Fibroblast of skin of abdomen (primary cell): ENCODE results near the gene DYNC2LI1.

Experiments used
- DNase-seq: peaks from one replicate; pipeline ENCODE4 v3.0.0-alpha.2; 2013

Gene DYNC2LI1

DNA sequence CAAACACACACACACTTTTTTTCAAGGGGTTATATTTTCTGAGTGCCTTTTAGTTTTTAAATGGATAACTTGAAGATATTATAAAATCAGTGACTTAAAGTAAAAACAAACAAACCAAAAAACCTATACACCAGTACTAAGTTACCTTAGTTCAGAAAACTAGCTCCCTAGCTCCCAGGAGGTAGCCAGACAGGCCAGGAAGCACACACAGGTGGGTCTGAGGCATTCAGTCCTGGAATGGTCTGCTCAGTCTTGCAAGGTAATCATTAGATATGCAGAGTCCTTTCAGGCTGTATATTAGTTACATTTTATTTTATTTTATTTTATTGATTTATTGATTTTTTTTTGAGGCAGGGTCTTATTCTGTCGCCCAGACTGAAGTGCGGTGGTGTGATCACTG lies 10.7 kb upstream of the DYNC2LI1 start:
- DNase-seq, result no peak

DNA sequence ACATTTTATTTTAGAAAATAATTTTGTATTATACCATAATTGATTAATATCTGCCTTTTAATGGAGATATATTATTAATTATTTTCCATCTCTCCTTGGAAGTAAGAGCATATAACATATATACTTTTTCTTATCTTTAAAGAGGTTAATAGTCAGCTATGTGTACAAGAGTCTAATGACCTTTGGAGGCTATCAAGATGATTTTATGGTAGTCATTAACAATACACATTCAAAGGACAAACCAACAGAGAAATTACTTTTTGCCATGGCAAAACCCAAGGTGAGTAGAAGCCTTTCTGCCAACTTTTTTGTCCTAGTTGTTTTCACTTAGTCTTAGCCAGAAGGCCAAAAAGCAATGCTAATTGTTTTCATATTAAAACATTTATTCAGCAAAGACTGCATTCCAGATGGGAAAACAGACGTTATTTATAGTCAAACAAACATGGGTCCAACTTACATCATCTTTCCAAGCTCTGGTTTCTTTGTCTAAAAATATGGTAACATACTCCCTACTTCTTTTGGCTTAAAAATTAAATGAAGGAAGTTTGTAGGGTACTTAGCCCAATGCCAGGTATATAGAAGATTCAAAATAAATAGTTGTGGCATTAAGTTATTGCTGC lies 9.6 kb upstream of the DYNC2LI1 start:
- peak; percentile 9 for DNase-seq

GRCh38 chr2:43766006-43766405 lies 7.8 kb upstream of the DYNC2LI1 start:
- no peak for DNase-seq

GRCh38 chr2:43774617-43775016 lies 778 bp downstream of the DYNC2LI1 start:
- DNase-seq, result no peak

DNA sequence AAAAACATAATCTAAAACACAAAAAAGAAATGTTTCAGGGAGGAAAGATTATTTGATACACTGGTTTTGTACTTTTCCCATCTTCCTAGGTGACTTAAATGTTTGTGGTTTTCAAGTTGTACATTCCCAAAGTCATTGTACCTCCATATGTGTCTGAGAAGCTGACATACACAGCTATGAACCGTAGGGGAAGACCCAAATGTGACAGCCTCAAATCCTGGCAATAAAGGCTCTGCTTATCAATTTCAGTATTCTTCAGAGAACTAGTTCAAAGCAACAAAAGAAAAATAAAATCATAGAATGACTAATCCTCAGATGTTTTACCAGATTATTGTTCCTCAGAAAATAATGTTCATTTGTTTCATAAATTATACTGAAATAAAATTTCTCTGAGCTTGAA lies 2.5 kb downstream of the DYNC2LI1 start:
- no peak for DNase-seq

DNA sequence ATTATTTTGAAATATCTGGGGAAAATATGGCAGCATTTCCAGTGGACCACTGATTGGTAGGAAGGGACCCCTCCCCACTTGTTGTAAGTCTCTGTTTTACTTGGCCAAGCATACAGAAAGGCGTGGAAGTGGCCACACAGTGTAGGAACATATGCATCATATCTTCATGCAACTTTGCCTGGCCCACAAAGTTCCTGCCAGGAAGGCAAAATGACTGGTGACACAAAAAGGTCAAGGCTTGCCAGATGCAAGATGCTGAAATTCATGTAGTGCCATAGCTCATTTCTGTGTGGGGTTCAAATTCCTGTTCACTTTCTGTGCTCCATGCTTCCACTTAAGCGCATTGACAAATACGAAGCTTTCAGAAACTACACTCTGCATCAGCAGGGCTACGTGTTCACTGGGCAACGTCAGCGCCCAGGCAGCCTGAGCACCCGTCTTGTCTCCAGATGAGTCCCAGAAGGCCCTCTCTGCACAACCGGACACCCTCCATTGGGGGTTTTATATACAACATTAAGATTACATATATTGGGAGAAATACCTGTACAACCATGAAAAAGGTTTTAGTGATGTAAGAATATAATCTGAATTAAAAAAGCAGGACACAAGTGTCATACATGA lies 3.6 kb downstream of the DYNC2LI1 start:
- no peak for DNase-seq

DNA sequence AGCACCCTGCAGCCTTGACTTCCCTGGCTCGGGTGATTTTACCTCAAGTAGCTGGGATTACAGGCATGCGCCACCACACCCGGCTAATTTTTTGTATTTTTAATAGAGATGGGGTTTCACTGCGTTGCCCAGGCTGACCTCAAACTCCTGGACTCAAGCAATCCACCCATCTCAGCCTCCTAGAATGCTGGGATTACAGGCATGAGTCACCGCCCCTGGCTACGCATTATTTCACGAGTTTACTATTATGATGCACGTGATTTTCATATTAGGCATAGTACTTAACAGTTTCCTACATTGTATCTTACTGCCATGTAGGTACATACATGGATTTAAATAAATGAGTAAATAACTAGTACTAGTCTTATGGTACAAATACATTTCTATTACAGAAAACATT lies 4.4 kb downstream of the DYNC2LI1 start:
- DNase-seq, result no peak

DNA sequence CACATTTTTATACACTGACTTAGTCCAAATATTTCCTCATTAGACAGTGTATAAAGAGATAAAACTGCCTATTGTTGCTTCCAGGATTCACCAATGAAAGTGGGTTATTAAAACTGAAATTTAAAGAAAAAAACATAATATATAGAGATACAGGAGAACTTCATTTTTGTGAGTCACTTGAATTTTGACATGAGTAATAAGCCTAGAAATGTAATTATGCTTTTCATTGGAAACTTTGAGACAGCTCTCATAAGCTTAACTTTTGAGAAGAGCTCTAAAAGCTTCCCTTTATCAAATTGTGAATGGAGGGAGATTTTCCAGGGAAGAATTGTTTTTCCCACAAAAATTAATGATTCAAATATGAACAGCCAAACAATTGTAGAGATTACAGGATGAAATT lies 14.1 kb downstream of the DYNC2LI1 start:
- no peak for DNase-seq

DNA sequence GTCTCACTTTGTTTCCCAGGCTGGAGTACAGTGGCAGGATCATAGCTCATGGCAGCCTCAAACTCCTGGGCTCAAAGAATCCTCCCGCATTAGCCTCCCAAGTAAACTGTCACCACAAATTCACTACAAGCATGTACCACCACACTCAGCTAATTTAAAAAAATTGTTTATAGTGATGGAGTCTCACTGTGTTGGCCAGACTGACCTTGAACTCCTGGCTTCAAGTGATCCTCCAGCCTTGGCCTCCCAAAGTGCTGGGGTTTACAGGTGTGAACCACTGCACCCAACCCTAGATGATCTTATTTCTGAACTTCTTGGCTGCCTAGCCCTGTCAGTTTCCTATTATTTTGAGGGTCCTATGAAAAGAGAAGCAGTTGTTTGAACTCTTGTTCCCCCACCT lies 14.8 kb downstream of the DYNC2LI1 start:
- no peak for DNase-seq

- DNase-seq, result no peak
These were observed 16.3 kb downstream of the DYNC2LI1 start for GRCh38 chr2:43790147-43790546.

DNA sequence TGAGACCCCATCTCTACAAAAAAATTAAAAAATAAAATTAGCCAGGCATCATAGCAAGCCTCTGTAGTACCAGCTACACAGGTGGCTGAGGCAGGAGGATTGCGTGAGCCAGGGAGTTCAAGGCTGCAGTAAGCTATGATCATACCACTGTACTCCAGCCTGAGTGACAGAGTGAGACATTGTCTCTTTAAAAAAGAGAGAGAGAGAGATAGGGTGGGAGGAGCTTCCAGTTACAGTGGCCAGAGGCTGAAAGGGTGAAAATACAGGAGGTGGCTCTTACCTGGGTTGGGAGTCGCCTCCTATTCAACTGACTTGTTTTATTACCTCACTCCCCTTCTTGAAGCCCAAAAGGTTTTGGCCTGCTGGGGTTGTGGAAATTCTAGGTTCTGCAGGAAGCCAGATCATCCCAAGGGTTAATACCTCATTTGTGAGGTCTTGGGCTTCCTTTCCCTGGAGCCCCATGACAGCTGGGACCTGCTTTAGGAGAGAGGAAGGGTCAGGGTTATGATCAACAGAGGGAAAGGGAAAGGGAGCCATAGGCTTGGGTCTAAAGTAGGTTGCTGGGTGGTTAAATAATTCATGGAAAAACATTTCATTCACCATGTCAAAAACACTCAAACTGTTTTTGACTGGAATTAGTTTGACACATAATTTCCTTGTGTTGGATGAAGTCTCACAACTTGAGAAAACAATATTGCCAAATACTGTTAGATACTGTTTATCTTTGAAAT lies 17.4 kb downstream of the DYNC2LI1 start:
- DNase-seq, result no peak

DNA sequence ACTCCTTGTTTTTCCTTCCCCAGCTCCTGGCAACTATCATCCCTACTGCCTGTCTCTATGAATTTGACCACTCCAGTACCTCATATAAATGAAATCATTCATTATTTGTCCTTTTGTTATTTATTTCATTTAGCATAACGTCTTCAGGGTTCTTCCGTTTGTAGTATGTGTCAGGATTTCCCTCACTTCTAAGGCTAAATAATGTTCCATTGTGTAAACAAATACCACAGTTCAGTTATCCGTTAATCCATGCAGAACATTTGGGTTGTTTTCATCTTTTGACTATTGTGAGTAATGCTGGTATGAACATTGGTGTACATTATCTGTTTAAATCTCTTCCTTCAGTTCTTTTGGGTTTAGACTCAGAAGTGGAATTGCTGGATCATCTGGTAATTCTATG lies 18.8 kb downstream of the DYNC2LI1 start:
- no peak for DNase-seq

- DNase-seq, result no peak
These were observed 21.1 kb downstream of the DYNC2LI1 start for GRCh38 chr2:43794956-43795355.

DNA sequence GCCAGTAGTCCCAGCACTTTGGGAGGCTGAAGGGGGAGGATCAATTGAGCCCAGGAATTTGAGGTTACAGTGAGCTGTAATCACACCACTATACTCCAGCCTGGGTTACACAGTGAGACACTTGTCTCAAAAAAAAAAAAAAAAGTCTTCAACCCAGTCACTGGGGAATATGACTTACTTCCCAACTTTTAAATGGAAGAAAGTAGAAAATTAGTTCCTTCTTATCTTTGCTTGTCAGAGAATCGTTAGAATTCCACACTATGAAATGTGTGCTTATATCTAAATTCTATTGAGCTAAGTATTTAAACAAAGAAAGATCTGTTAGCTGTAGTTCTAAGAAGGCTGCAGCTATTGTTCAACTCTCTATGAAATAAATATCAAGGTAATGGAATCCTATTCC lies 22.4 kb downstream of the DYNC2LI1 start:
- no peak for DNase-seq

GRCh38 chr2:43798300-43798699 lies 24.5 kb downstream of the DYNC2LI1 start:
- no peak for DNase-seq

- DNase-seq, result no peak
These were observed 27.1 kb downstream of the DYNC2LI1 start for GRCh38 chr2:43800894-43801293.

- no peak for DNase-seq
These were observed 28.3 kb downstream of the DYNC2LI1 start for GRCh38 chr2:43802135-43802534.

DNA sequence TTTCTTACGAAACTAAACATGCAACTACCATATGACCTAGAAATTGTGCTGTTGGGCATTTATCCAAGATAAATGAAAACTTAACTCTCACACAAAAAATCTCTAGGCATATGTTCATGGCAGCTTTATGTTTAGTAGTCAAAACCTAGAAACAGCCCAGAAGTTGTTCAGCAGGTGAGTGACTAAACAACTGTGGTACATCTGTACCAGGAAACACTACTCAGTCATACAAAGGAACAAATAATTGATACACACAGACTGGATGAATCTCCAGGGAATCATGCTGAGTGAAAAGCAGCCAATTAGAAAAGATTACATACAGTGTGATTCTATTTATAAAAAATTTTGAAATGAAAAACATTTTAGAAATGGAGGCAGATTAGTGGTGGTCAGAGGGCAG lies 29.3 kb downstream of the DYNC2LI1 start:
- no peak for DNase-seq

DNA sequence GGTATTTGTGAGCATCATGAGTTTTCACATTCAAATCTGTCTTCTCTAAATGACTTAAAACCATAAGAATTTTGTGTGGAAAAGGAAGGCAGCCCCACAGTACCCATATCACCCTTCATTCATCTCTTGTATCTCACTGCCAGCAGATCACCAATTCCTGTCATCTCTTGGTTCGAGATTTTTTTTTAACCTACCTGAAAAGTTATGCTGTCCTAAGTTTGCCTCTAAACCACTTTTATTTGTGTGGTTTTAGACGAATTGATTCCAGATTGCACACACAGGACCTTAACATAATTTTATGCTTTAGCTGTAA lies 32.8 kb downstream of the DYNC2LI1 start:
- no peak for DNase-seq

GRCh38 chr2:43810452-43810851 lies 36.6 kb downstream of the DYNC2LI1 start:
- DNase-seq, result no peak

DNA sequence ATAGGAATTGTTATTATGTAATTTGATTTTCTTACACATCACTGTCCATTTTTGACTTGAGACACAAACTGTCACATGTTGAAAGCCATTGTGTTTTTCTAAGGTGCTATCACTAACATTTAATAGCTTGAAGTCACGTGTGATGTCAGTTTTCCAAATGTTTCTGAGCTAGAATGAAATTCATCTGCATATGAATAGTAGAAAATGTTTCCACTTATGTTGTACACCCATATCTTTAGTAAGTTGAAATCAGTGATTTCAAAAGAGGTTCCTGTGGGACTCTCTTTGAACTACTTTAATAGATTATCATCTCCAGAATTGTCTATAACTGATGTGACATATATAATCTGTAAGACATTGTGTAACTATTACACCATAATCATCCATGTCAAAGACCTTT lies 37.0 kb downstream of the DYNC2LI1 start:
- no peak for DNase-seq

GRCh38 chr2:43812006-43812405 lies 38.2 kb downstream of the DYNC2LI1 start:
- DNase-seq, result no peak

- DNase-seq, result no peak
These were observed 39.1 kb downstream of the DYNC2LI1 start for GRCh38 chr2:43812947-43813346.

- DNase-seq, result no peak
These were observed 40.9 kb downstream of the DYNC2LI1 start for GRCh38 chr2:43814711-43815110.
